OCI-LY1 (cell line): ENCODE measurements around the gene FRG2C.
"Not testable (repeated sequence)": the region's sequence is repeated elsewhere in the genome, so short reads cannot be mapped to it uniquely, and the experiment has no call there.

Experiments
- H2AFZ ChIP-seq: fragments of 200-600 bp; sonication (generic), shearing (Covaris generic); 2 replicates; pipeline ENCODE4 v1.6.0; 2014; ENCODE audit warnings: antibody characterized with exemption, mild to moderate bottlenecking, low read length
- H3F3A ChIP-seq: fragments of 200-600 bp; sonication (generic), shearing (Covaris generic); 2 replicates; pipeline ENCODE4 v1.6.0; 2014; ENCODE audit warnings: mild to moderate bottlenecking, antibody characterized with exemption, low read length, moderate library complexity; ENCODE audit not compliant: insufficient read depth
- H3K27ac ChIP-seq: fragments of 200-600 bp; sonication (generic); 2 replicates; pipeline ENCODE4 v1.5.1; 2014; ENCODE audit warnings: low read length, mixed run types, mild to moderate bottlenecking, low read depth; ENCODE audit not compliant: poor library complexity, severe bottlenecking
- H3K27me3 ChIP-seq: fragments of 200-600 bp; sonication (generic); 2 replicates; pipeline ENCODE4 v1.6.0; 2014; ENCODE audit warnings: antibody characterized with exemption, mild to moderate bottlenecking, low read length, moderate library complexity; ENCODE audit not compliant: insufficient read depth
- H3K36me3 ChIP-seq: fragments of 200-600 bp; sonication (generic); 2 replicates; pipeline ENCODE4 v1.6.1; 2014; ENCODE audit warnings: mild to moderate bottlenecking, antibody characterized with exemption, low read length, moderate library complexity, mixed read lengths; ENCODE audit not compliant: insufficient read depth
- H3K4me1 ChIP-seq: fragments of 200-600 bp; sonication (generic); 2 replicates; pipeline ENCODE4 v1.5.1; 2014; ENCODE audit warnings: mild to moderate bottlenecking, low read length, moderate library complexity; ENCODE audit not compliant: insufficient read depth, severe bottlenecking
- H3K4me2 ChIP-seq: fragments of 200-600 bp; sonication (generic), shearing (Covaris generic); 2 replicates; pipeline ENCODE4 v1.6.1; 2014; ENCODE audit warnings: low read length
- H3K4me3 ChIP-seq: fragments of 200-600 bp; sonication (generic); 2 replicates; pipeline ENCODE4 v1.5.1; 2014; ENCODE audit warnings: low read length, low read depth, mild to moderate bottlenecking, mixed read lengths; ENCODE audit not compliant: poor library complexity, severe bottlenecking
- H3K79me2 ChIP-seq: fragments of 200-600 bp; shearing (Covaris generic); 2 replicates; pipeline ENCODE4 v1.6.1; 2016; ENCODE audit warnings: mixed run types, low read length, mixed read lengths; ENCODE audit not compliant: insufficient read depth
- H3K9ac ChIP-seq: fragments of 200-600 bp; sonication (generic), shearing (Covaris generic); 2 replicates; pipeline ENCODE4 v1.6.1; 2014; ENCODE audit warnings: mild to moderate bottlenecking, low read length, mixed read lengths
- H3K9me2 ChIP-seq: fragments of 200-600 bp; sonication (generic), shearing (Covaris generic); 2 replicates; pipeline ENCODE4 v1.6.1; 2014; ENCODE audit warnings: low read depth, mild to moderate bottlenecking, low read length, mixed read lengths
- H3K9me3 ChIP-seq: fragments of 200-600 bp; shearing (Covaris generic); 2 replicates; pipeline ENCODE4 v1.6.1; 2014; ENCODE audit warnings: low read length, mixed read lengths
- H4K20me1 ChIP-seq: fragments of 200-600 bp; sonication (generic), shearing (Covaris generic); 2 replicates; pipeline ENCODE4 v1.6.0; 2016; ENCODE audit warnings: mild to moderate bottlenecking, low read length; ENCODE audit not compliant: insufficient read depth
- EZH2 ChIP-seq: fragments of 200-600 bp; sonication (generic), shearing (Covaris generic); IDR thresholded peaks from 2 replicates; pipeline ENCODE4 v1.8.0; 2017; ENCODE audit warnings: borderline replicate concordance, mixed run types, mild to moderate bottlenecking, antibody characterized with exemption, low read length, moderate library complexity, mixed read lengths
- TF ChIP-seq, protein P1 (sequence below): fragments of 200-600 bp; sonication (generic), shearing (Covaris generic); IDR thresholded peaks from 2 replicates; pipeline ENCODE4 v1.5.1; 2017; ENCODE audit warnings: mild to moderate bottlenecking, antibody characterized with exemption, low read length, moderate library complexity, mixed read lengths

FRG2C gene

DNA sequence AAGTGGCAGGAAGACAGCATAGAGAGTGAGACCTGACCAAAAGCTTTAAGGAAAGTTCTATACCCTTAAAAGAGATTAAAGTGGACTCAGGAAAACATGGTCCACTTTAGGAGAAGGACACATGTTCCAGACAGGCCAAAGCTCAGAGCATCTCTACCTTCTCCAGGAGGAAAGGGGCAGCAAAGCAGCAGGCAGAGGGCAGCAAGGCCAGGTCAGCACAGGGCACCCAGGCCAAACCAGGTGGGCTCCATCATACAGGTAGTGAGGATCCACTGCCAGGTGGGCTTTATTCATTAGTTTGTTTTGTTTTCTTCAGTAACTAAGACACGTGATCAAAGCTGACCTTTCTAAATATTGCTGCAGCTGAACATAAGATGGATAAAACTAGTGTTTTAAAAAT is 19.8 kb downstream of the FRG2C start:
- not testable (repeated sequence) for H3K36me3 ChIP-seq, H3K9me3 ChIP-seq, H3K27ac ChIP-seq, H3K4me3 ChIP-seq, H3K4me2 ChIP-seq, H2AFZ ChIP-seq, H4K20me1 ChIP-seq, H3K27me3 ChIP-seq, H3K4me1 ChIP-seq, H3K9ac ChIP-seq, H3K9me2 ChIP-seq, H3F3A ChIP-seq, H3K79me2 ChIP-seq

DNA sequence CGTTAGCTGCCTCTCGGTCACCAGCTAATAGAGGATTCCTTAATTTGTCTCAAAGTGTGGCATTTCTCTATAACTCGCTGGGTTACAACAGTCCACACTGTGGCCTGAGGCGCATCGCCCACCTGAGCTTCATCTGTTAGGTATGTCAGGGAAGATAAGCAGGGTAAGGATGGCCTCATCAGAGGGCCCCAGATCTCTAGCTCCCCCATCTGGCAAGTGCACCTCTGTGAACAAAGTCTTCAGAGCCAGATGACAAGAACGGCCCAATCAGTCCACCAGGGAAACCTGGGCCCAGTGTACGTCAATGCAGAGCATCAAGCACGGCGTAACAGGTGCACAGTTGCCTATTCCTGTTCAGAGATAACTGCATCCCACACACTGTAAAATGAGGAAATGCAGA is 23.2 kb downstream of the FRG2C start:
- Histone ChIP-seq H3K4me2 (no peak overlapping the region), H3K9ac (no peak overlapping the region), H3K36me3 (no peaks in the 10 kb centered on the region), H3K4me1 (no peaks in the 10 kb centered on the region), H2AFZ (no peak overlapping the region), H3K27me3 (no peaks in the 10 kb centered on the region), H3K79me2 (no peaks in the 10 kb centered on the region), H4K20me1 (no peaks in the 10 kb centered on the region), H3K27ac (no peak overlapping the region), H3K9me3 (no peaks in the 10 kb centered on the region), H3K4me3 (no peak overlapping the region), H3F3A (no peaks in the 10 kb centered on the region), H3K9me2 (no peaks in the 10 kb centered on the region)
- TF ChIP-seq, protein P1, sequence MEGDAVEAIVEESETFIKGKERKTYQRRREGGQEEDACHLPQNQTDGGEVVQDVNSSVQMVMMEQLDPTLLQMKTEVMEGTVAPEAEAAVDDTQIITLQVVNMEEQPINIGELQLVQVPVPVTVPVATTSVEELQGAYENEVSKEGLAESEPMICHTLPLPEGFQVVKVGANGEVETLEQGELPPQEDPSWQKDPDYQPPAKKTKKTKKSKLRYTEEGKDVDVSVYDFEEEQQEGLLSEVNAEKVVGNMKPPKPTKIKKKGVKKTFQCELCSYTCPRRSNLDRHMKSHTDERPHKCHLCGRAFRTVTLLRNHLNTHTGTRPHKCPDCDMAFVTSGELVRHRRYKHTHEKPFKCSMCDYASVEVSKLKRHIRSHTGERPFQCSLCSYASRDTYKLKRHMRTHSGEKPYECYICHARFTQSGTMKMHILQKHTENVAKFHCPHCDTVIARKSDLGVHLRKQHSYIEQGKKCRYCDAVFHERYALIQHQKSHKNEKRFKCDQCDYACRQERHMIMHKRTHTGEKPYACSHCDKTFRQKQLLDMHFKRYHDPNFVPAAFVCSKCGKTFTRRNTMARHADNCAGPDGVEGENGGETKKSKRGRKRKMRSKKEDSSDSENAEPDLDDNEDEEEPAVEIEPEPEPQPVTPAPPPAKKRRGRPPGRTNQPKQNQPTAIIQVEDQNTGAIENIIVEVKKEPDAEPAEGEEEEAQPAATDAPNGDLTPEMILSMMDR: no peak
- no peak for TF ChIP-seq EZH2

DNA sequence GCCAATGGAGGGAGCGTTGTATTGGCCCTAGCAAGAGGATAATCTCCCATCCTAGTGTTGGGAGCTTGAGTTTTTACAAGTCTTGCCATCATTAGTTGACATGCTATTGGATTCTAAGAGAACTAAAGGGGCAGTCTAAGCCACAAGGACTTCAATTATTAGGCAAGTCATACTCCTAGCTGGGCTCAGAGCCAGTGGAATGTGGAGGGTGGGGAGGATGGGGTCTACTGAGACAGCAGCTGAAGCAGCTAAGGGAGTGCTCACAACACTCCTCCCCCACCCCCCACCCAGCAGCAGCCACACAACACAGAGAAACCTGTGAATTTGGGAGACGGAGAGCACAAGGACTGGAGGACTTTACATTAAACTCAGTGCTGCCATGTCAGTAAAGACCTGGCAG is 27.9 kb downstream of the FRG2C start:
- H3K27ac ChIP-seq: no peak overlapping the region
- H3K36me3 ChIP-seq: no peaks in the 10 kb centered on the region
- H3K27me3 ChIP-seq: no peaks in the 10 kb centered on the region
- H3K9me2 ChIP-seq: no peaks in the 10 kb centered on the region
- no peaks in the 10 kb centered on the region for H3K4me1 ChIP-seq
- H3K9ac ChIP-seq: no peak overlapping the region
- no peaks in the 10 kb centered on the region for H3F3A ChIP-seq
- no peaks in the 10 kb centered on the region for H3K79me2 ChIP-seq
- H3K4me2 ChIP-seq: no peak overlapping the region
- TF ChIP-seq, protein P1: no peak
- TF ChIP-seq EZH2: no peak
- H3K4me3 ChIP-seq: no peak overlapping the region
- H3K9me3 ChIP-seq: no peaks in the 10 kb centered on the region
- no peaks in the 10 kb centered on the region for H4K20me1 ChIP-seq
- no peak overlapping the region for H2AFZ ChIP-seq
